Heart left ventricle (tissue), 16 donors: Measurements from ENCODE around the gene ITGA11. TPM values are rescaled to one million over a fixed set of nuclear protein-coding genes. Genes with fewer than 3 reads are reported as not detected.

Experiments used
- ATAC-seq, 4 donors: fragments of 200-7000 bp; cut with Tn5 transposase; one replicate each; pipeline ENCODE4 v1.9.1; 2020 to 2022; ENCODE audit warnings: moderate library complexity in 4 of 4, mild to moderate bottlenecking in 3 of 4, moderate number of reproducible peaks in 1 of 4
- DNase-seq, 5 donors: peaks; one replicate each; pipeline ENCODE4 v3.0.0-alpha.2; 2020
- H3K27ac ChIP-seq, 12 donors: fragments of 200-600 bp; sonication (generic) in 4 of 12; one replicate each; pipeline versions ENCODE4 v1.5.0 to v1.8.0; 2016 to 2022; ENCODE audit warnings: mild to moderate bottlenecking in 2 of 12
- H3K27me3 ChIP-seq, 9 donors: fragments of 200-600 bp; sonication (generic) in 2 of 9; one replicate each; pipeline versions ENCODE4 v1.5.1 to v1.8.0; 2016 to 2022; ENCODE audit warnings: mild to moderate bottlenecking in 3 of 9
- H3K36me3 ChIP-seq, 9 donors: fragments of 200-600 bp; sonication (generic) in 2 of 9; one replicate each; pipeline versions ENCODE4 v1.5.0 to v1.8.0; 2018 to 2022; ENCODE audit warnings: mild to moderate bottlenecking in 2 of 9
- H3K4me1 ChIP-seq, 12 donors: fragments of 200-600 bp; sonication (generic) in 4 of 12; one replicate each; pipeline versions ENCODE4 v1.5.0 to v1.8.0; 2016 to 2022; ENCODE audit warnings: mild to moderate bottlenecking in 3 of 12
- H3K4me3 ChIP-seq, 12 donors: fragments of 200-600 bp; sonication (generic) in 4 of 12; one replicate each; pipeline versions ENCODE4 v1.5.0 to v1.8.0; 2017 to 2022; ENCODE audit warnings: mild to moderate bottlenecking in 9 of 12, moderate library complexity in 4 of 12
- H3K9me3 ChIP-seq, 12 donors: fragments of 200-600 bp; sonication (generic) in 4 of 12; one replicate each; pipeline versions ENCODE4 v1.5.0 to v1.8.0; 2016 to 2022; ENCODE audit warnings: mild to moderate bottlenecking in 1 of 12
- POLR2A ChIP-seq, 2 donors: fragments of 450-650 bp; IDR thresholded peaks; one replicate each; pipeline ENCODE4 v1.6.1; 2017; ENCODE audit warnings: antibody characterized with exemption in 2 of 2, mild to moderate bottlenecking in 2 of 2, moderate library complexity in 2 of 2
- WGBS, 4 donors: extraction: QIAGEN DNeasy Blood & Tissue Kit in 2 of 4; methylation state at CpG; one replicate each; pipeline versions ENCODE4 v1.1.5 to v1.1.7; 2013 to 2018; 5-methylcytosine and 5-hydroxymethylcytosine counted together
- intact Hi-C, 10 donors: fragments of 100-400 bp; cut with DNase I; formaldehyde crosslinking; loops; one replicate each; pipeline versions ENCODE4 v1.11.1 to v1.14.2; 2022
- polyA plus RNA-seq, 2 donors: library from polyadenylated mRNA; stranded (reverse); fragments of 200-250 nt; gene quantifications; one replicate each; pipeline ENCODE4 v1.2.3, GENCODE V29; 2013
- total RNA-seq, 9 donors: library from RNA; depleted of rRNA in 2 of 9; stranded (reverse); fragments of >200 nt in 2 of 9; fragmentation: NEBNext Ultra II Directional in 3 of 9; extraction: Animal tissue kit (Norgen Biotek cat#: 25700) in 3 of 9; gene quantifications; one replicate each; pipeline versions ENCODE4 v1.1.0 to v1.2.4, GENCODE V29; 2016 to 2023
- TF ChIP-seq, protein P1 (sequence below), 12 donors: fragments of 200-600 bp; sonication (generic) in 4 of 12; IDR thresholded peaks; one replicate each; pipeline versions ENCODE4 v1.5.0 to v1.8.0; 2018 to 2022; ENCODE audit warnings: antibody characterized with exemption in 12 of 12, mild to moderate bottlenecking in 5 of 12
- donor health status: ischemic (EF 13 %, LVEDD 7.1; RV severe dilation, severe dysfunction).
- donor health status: healthy with polysubstance abuse.
- donor health status: DM: no; HTN: yes; CAD: no.
- donor health status: DM: no; HTN: no; CAD: no.
- donor health status: ischemic (EF 25% LVEDD 6.9; RV normal size, moderate dysfunction).
- donor health status: ischemic (EF 25% LVEDD 5.7; RV mildly dilated, moderate dysfunction).
- donor health status: healthy.
- donor health status: DM: yes; HTN: yes; CAD: no.
- donor health status: ischemic (EF 35%, LVEDD 5.7; RV mildly dilated, moderate dysfunction).
- donor health status: nonischemic (EF 11% LVEDD 7.7; RV severe dilation, severe dysfunction).
- donor health status: DM: yes; HTN: yes; CAD: no.
- donor health status: PGD.
- donor health status: ischemic (EF 29% LVEDD 5.4; RV normal size, mild dysfunction).
- donor health status: nonischemic (EF 23%, LVEDD 6.1; RV moderate dilation, normal function).

The ITGA11 gene
- total and polyA plus RNA-seq, 11 donors, result 2.1 to 35.5 (median 12.1) TPM

DNA sequence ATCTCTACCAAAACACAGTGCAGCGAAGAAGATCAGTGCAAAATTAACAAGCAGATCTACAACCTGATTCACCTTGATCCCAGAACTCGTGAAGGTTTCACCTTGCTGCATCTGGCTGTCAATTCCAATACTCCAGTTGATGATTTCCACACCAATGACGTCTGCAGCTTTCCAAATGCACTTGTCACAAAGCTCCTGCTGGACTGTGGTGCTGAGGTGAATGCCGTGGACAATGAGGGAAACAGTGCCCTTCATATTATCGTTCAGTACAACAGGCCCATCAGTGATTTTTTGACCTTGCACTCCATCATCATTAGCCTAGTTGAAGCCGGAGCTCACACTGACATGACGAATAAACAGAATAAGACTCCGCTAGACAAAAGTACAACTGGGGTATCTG is 141.2 kb downstream of the ITGA11 start:
- Histone ChIP-seq H3K4me1 (peaks cover 5 to 94% (median 64%) of the 10 kb centered on the region in 12 donors), H3K9me3 (no peaks in the 10 kb centered on the region), H3K27me3 (no peaks in the 10 kb centered on the region), H3K4me3 (no peak overlapping the region), H3K36me3 (peaks cover 0 to 65% (median 40%) of the 10 kb centered on the region in 9 donors), H3K27ac (peak overlapping the region in 6 of 12 donors; percentile 0 to 65 (median 26))
- intact Hi-C loops, result no loop called here
- DNase-seq (no peak), ATAC-seq (peak; percentile 22 to 81 (median 54))
- TF ChIP-seq POLR2A (IDR thresholded peaks at IDR 0.05), result no peak
- TF ChIP-seq, protein P1, sequence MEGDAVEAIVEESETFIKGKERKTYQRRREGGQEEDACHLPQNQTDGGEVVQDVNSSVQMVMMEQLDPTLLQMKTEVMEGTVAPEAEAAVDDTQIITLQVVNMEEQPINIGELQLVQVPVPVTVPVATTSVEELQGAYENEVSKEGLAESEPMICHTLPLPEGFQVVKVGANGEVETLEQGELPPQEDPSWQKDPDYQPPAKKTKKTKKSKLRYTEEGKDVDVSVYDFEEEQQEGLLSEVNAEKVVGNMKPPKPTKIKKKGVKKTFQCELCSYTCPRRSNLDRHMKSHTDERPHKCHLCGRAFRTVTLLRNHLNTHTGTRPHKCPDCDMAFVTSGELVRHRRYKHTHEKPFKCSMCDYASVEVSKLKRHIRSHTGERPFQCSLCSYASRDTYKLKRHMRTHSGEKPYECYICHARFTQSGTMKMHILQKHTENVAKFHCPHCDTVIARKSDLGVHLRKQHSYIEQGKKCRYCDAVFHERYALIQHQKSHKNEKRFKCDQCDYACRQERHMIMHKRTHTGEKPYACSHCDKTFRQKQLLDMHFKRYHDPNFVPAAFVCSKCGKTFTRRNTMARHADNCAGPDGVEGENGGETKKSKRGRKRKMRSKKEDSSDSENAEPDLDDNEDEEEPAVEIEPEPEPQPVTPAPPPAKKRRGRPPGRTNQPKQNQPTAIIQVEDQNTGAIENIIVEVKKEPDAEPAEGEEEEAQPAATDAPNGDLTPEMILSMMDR (IDR thresholded peaks at IDR 0.05), result no peak
- 69 to 78% (median 74%) methylated on average over 8 of the region's 8 CpGs for WGBS, 4 donors

DNA sequence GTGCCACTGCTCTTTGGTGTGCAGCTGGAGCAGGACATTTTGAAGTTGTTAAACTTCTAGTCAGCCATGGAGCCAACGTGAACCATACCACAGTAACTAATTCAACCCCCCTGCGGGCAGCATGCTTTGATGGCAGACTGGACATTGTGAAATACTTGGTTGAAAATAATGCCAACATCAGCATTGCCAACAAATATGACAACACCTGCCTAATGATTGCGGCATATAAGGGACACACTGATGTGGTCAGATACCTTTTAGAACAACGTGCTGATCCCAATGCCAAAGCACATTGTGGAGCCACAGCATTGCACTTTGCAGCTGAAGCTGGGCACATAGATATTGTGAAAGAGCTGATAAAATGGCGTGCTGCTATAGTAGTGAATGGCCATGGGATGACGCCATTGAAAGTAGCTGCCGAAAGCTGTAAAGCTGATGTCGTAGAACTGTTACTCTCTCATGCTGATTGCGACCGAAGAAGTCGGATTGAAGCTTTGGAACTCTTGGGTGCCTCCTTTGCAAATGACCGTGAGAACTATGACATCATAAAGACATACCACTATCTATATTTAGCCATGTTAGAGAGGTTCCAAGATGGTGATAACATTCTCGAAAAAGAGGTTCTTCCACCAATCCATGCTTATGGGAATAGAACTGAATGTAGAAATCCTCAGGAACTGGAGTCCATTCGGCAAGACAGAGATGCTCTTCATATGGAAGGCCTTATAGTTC is 142.2 kb downstream of the ITGA11 start:
- H3K9me3 ChIP-seq, result no peaks in the 10 kb centered on the region
- 73 to 79% (median 78%) methylated on average over 14 of the region's 14 CpGs for WGBS, 4 donors
- intact Hi-C loops, result no loop called here
- H3K27me3 ChIP-seq, result no peaks in the 10 kb centered on the region
- TF ChIP-seq, protein P1 (IDR thresholded peaks at IDR 0.05), result no peak
- TF ChIP-seq POLR2A (IDR thresholded peaks at IDR 0.05), result no peak
- H3K36me3 ChIP-seq, result peaks cover 0 to 71% (median 48%) of the 10 kb centered on the region in 9 donors
- H3K4me3 ChIP-seq, result no peak overlapping the region
- H3K27ac ChIP-seq, result peak overlapping the region in 4 of 12 donors; percentile 0 to 65 (median 26)
- ATAC-seq, result peak; percentile 17 to 68 (median 59)
- no peak for DNase-seq
- H3K4me1 ChIP-seq, result peaks cover 5 to 94% (median 65%) of the 10 kb centered on the region in 12 donors

DNA sequence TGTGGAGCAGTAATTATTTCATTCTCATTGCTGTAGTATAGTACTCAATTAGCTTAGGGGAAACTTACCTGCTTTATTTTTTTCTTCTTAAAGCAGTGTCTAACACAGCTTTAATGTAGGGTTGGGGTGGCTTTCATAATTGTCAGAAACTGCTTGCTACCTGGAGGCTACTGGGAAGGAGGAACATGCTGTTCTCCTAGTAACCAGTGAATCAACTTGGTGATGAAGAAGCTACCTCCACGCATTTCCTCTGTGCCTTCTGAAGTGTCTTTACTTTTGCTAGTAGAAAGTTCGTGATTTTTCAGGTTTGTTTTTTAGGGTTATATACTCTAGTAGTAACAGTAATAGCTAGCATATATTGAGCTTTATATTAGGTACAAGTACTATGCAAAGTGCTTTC is 142.9 kb downstream of the ITGA11 start:
- WGBS, 4 donors, result 80 to 84% (median 82%) methylated on average over 2 of the region's 2 CpGs
- Histone ChIP-seq H3K27me3 (no peaks in the 10 kb centered on the region), H3K4me1 (peaks cover 5 to 96% (median 69%) of the 10 kb centered on the region in 12 donors), H3K36me3 (peaks cover 0 to 76% (median 55%) of the 10 kb centered on the region in 9 donors), H3K27ac (peak overlapping the region in 2 of 12 donors; percentile 8 to 14), H3K9me3 (no peaks in the 10 kb centered on the region), H3K4me3 (no peak overlapping the region)
- DNase-seq, result no peak
- intact Hi-C loops, result no loop called here
- TF ChIP-seq, protein P1 (IDR thresholded peaks at IDR 0.05), result no peak
- no peak for TF ChIP-seq POLR2A (IDR thresholded peaks at IDR 0.05)
- no peak for ATAC-seq

DNA sequence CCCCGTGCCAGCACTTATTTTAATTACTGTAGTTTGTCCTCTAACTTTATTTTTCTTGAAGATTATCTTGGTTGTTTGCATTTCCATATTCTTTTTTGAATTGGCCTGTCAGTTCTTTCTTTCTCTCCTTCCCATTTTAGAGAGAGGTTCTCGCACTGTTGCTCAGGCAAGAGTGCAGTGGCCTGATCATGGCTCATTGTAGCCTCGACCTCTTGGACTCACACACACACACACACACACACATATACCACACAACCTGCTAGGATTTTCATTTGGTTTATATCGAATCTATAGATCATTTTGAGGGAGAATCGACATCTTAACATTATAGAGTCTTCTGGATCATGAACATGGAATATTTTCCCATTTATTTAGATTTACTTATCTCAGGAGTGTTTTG is 145.7 kb downstream of the ITGA11 start:
- TF ChIP-seq POLR2A (IDR thresholded peaks at IDR 0.05), result no peak
- TF ChIP-seq, protein P1 (IDR thresholded peaks at IDR 0.05), result no peak
- no peaks in the 10 kb centered on the region for H3K9me3 ChIP-seq
- 60 to 68% (median 65%) methylated on average over 5 of the region's 5 CpGs for WGBS, 4 donors
- intact Hi-C loops, result no loop called here
- peaks cover 0 to 56% (median 36%) of the 10 kb centered on the region in 9 donors for H3K36me3 ChIP-seq
- ATAC-seq, result no peak
- no peak for DNase-seq
- H3K27ac ChIP-seq, result peak overlapping the region in 2 of 12 donors; percentile 12 to 43
- H3K4me1 ChIP-seq, result peaks cover 3 to 96% (median 75%) of the 10 kb centered on the region in 12 donors
- no peaks in the 10 kb centered on the region for H3K27me3 ChIP-seq
- H3K4me3 ChIP-seq, result no peak overlapping the region
